ENCODE results near the gene IL4R.
"Not testable (repeated sequence)": the region's sequence is repeated elsewhere in the genome, so short reads cannot be mapped to it uniquely, and the experiment has no call there.

Gene IL4R

DNA sequence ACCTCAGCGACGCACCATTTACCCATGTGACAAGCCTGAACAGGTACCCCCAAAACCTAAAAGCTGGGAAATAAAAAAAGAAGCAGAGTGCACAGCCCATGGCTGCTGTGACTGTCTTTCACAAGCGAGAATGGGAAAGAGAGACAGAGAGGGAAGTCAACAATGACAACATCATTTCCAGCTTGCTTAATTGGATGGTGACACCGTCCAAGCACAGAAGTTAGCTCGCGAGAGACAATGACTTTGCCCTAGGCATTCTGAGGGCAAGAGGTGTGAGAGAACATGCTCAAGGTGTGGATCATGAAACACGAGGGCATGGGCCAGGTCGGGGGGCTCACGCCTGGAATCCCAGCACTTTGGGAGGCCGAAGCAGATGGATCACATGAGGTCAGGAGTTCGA lies 25.9 kb upstream of the IL4R start:
- no peak for DNase-seq (ENCODE audit: insufficient read length, low spot score)
- no peak for FAIRE-seq

DNA sequence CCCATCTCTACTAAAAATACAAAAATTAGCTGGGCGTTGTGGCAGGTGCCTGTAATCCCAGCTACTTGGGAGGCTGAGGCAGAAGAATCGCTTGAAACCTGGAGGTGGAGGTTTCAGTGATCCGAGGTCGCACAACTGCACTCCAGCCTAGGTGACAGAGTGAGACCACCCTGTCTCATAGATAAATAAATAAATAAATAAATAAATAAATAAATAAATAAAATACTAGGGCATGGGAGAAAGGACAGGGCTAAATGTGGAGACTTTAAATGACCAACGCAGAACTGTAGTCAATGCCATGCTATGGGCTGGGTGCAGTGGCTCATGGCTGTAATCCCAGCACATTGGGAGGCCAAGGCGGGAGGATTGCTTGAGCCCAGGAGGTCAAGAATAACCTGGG lies 25.5 kb upstream of the IL4R start:
- DNase-seq (ENCODE audit: insufficient read length, low spot score); FAIRE-seq: not testable (repeated sequence)

DNA sequence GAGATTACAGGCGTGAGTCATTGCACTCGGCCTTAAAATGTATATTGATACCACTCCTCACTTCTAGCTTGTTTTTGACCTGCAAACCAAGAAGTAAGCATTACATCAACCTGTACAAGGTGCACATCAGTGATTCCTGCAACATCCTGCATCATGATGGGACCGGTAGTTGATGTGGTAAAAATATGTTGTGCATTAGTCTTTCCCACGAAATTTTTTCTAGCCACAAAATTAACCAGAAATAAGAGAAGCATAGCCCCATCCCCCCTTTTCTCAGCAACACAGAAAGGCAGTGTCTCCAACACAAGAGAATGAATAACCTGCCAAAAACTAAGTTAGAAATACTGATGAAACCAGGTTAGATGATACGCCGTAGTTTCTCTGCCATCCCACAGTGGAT lies 24.1 kb upstream of the IL4R start:
- FAIRE-seq (no peak), DNase-seq (ENCODE audit: insufficient read length, low spot score) (no peak)

DNA sequence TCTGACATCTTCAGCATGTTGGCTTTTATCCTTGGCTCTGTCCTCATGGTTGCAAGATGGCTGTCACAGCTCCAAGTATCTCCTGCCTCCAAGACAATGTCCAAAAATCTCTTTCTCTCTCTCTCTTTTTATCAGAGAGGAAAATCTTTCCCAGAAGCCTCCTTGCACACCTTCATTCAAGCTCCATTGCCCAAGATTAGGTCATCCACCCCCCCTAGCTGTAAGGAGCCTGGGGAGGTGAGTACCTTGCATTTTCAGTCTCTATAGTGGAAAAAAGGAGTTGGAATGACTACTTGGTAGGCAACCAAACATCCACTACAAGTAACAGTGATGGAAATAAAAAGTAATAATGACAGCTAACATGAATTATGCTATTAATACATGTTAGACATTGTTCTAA lies 23.2 kb upstream of the IL4R start:
- DNase-seq (ENCODE audit: insufficient read length, low spot score) = no peak
- FAIRE-seq = no peak

DNA sequence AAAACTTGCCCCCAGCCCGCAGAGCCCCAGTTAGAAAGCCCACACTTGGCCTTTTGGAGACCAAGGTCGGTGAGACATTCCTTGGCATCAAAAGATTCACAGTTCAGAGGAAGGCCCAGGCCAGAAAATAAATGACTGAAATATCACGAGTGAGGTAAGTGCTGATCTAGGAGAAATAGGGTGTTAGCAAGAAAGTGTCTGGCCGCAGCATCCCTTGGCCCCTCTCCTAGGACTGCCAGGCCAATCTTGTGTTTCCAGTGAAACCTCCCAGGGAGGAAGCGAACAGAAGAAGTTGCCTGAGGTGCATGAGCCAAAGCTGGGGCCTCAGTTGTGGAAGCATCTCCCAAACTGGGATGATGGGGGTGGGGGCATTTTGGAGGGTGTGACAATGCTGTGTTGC lies 22.7 kb upstream of the IL4R start:
- DNase-seq (ENCODE audit: insufficient read length, low spot score) (no peak), FAIRE-seq (no peak)

DNA sequence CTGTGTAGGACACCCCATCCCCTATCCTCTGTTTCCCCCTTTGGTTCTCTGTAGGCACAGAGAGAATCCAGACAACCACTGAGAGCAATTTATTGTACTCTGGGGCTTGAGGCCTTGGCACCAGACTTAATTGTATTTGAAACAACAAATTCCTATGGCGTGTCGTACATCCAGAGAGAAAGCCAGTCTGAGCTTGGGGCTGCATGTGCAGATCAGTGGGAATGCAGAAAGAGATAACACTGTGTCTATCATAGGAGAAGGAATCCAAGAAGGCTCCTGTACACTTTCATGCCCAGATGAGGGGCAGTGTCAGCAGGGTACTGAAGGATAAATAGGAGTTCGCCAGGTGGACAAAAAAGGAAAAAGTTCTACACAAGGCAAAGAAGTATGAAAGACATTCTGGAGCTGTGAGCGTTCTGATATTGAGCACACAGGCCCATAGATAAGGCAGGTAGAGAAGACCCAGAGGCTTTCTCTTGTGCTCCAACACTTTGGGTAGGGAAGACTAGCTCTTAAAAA lies 22.0 kb upstream of the IL4R start:
- FAIRE-seq (no peak), DNase-seq (ENCODE audit: insufficient read length, low spot score) (no peak)

DNA sequence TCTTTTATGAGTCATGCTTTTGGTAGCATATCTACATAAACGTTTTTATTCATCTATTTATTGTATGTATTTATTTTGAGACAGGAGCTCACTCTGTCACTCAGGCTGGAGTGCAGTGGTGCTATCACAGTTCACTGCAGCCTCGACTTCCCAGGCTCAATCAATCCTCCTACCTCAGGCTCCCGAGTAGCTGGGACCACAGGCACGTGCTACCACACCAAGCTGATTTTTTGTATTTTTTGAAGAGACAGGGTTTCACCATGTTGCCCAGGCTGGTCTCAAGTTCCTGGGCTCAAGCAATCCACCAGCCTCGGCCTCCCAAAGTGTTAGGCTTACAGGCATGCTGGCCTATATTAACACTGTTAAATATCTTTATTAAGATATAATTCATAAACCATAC lies 20.4 kb upstream of the IL4R start:
- FAIRE-seq (no peak), DNase-seq (ENCODE audit: insufficient read length, low spot score) (no peak)

DNA sequence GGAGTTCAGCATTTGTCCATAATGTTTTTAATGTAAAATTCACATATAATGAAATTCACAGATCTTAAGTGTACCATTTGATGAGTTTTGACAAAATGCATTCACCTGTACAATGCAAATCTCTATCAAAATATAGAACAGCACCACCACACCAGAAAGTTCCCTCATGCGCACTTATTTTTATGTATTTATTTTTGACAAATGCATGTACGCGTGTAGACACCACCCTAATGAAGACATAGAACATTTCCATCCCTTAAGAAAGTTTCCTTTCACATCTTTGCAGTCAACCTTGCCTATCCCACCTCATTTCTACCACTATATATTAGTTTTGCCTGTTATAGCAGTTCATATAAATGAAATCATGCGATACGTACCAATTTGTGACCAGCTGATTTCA lies 15.6 kb upstream of the IL4R start:
- FAIRE-seq (no peak), DNase-seq (ENCODE audit: insufficient read length, low spot score) (no peak)

DNA sequence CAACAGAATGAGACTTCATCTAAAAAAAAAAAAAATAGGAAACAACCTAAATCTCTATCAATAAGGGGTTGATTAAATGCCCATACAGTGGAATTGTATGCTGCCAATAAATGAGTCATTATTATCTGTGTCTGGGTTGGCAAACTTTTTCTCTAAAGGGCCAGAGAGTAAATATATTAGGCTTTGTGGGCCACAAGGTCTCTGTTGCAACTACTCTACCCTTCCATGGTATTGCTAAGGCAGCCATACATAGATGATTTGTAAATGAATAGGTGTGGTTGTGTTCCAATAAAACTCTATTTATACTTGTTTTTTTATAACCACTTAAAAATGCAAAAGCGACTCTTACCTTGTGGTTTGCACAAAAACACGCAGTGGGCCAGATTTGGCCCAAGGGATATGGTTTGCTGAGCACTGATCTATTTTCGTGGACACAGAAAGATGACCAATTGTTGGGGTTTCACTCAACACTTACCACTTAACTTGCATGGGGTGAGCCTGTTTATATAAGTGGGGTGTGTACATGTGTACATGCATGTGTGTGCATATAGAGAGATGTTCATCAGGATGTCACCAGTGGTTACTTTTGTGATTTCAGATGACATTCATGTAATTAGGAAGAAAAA lies 12.4 kb upstream of the IL4R start:
- FAIRE-seq (peak; percentile 68), DNase-seq (ENCODE audit: insufficient read length, low spot score) (no peak)

DNA sequence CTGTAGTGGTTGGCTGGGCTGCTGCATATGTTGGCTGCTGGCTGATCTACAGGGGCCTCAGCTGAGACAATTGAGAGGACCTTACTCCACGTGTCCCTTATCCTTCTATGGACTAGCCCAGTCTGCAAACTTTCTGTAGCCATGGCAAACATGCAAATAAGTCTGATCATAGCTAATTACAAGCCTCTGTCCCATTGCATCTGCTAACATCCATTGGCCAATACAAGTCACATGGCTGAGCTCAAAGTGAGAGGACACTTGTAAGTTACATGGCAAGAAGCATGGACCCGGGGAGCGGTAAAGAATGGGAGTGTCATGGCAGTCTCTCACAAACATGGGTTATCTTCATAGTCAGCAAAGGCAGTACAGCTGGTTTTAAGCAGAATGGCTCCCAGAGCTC lies 11.6 kb upstream of the IL4R start:
- FAIRE-seq (no peak), DNase-seq (ENCODE audit: insufficient read length, low spot score) (no peak)

DNA sequence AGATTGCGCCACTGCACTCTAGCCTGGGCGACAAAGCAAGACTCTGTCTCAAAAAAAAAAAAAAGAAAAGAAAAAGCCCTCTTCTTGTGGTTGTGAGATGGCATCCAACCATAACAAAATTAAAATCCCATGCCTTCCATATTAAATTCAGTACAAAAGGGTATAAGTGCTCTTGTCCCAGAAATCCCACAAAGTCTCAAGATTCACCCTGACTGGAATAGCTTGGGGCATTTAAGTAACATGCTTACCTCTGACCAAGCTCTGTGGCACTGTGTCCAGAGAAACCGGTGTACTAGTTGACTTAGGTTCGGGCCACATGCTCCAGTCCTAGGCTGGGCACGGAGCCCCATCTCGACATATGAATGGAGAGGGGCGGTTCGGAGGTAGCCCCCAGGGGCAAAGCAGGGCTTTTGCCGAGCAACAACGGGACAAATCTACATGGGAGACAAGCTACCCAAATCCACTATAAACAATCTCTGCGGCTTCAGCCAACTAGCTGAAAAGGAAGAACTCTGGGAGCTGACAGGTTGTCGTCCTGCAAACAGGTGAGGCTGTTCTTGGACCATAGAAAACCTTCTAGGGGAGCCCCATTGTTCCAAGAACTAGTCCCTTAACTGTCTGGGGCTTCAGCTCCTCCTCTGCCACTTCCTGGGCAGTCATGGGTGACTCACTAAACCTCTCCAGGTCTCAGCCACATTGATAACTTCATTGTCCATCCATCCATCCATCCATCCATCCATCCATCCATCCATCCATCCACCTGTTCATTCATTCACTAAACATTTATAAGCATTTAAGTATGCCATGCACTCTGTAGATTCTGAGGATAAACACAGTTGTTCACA lies 10.3 kb upstream of the IL4R start:
- no peak for DNase-seq (ENCODE audit: insufficient read length, low spot score)
- no peak for FAIRE-seq

DNA sequence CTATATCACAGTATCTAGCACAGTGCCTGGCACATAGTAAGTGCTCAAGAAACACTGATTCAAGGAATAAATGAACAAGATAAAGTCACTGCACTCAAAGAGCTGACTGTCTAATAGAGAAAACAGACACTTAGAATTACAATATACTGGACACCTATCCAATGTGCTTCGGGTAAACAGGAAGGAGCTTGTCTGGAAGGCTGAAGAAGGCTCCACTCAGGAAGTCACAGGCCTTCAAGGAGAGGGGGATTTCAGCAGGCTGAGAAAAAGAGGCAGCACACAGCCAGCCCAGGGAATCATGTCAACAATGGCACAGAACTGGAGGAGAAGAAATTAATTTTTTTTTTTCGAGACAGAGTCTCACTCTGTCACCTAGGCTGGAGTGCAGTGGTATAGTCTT lies 9.7 kb upstream of the IL4R start:
- DNase-seq (ENCODE audit: insufficient read length, low spot score) (no peak), FAIRE-seq (no peak)

DNA sequence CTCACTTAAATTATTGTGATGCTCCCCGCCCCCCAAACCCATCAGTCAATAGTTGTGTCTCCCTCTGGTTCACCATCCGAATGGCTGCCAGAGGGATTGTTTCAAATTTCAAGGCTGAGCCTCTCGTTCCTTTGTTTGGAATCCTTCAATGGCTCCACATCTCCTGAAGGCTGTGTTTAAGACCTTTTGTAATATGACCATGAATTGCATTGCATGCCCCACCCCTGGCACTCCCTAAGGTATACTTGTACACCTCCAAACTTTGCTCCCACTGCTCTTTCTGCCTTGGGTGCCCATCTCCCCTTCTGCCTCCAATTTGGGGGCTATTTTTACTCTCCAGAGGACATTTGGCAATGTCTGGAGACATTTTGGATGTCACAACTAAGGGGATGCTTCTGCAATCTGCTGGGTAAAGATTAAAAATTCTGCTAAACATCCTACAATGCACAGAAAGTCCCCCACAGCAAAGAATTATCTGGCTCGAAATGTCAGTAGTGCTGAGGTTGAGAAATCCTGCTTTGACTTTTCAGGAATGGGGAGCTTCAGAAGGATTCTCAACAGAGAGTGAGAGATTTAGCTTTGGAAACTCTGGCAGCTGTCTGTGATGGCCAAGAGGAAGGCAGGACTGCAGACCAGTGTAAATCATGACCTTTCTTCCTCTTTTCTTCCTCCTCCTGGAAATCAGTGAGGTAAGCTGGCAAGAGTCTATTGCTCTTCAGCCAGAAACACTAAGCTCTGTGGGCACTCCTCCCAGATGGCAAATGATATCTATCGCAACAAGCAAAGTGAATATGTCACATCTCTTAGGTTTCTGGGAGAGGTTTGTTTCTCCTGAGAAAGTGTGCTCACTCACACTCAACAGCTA lies 8.7 kb upstream of the IL4R start:
- FAIRE-seq = no peak
- DNase-seq (ENCODE audit: insufficient read length, low spot score) = no peak

DNA sequence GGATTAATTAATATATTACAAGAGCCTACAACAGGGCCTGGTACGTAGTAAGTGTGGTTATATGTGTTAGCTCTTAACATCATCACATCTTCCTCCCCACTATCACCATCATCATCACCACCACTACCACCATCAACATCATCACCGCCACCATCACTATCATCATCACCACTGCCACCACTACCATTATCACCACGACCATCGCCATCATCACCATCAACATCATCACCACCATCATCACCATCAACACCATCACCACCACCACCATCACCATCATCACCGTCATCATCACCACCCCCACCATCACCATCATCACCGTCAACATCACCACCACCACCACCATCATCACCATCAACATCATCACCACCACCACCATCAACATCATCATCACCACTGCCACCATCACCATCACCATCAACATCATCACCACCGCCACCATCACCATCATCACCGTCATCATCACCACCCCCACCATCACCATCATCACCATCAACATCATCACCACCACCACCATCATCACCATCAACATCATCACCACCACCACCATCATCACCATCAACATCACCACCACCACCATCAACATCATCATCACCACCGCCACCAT lies 7.8 kb upstream of the IL4R start:
- no peak for FAIRE-seq

DNA sequence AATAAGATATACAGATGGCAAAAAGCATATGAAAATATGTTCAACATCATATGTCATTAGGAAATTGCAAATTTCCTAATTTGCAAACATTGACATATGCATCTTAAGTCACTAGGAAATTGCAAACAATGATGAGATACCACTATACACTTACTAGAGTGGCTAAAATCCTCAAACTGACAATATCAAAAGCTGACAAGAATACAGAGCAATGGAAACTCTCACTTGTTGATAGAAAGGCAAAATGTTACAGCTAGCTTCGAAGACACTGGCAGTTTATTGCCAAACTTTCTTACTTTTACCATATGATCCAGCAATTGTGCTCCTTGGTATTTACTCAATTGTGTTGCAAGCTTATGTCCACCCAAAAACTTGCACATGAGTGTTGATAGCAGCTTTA lies 5.0 kb upstream of the IL4R start:
- DNase-seq (ENCODE audit: insufficient read length, low spot score) = no peak

More for the DNA sequence above, 7.8 kb upstream of the IL4R start:
- no peak for DNase-seq (ENCODE audit: insufficient read length, low spot score)

DNA sequence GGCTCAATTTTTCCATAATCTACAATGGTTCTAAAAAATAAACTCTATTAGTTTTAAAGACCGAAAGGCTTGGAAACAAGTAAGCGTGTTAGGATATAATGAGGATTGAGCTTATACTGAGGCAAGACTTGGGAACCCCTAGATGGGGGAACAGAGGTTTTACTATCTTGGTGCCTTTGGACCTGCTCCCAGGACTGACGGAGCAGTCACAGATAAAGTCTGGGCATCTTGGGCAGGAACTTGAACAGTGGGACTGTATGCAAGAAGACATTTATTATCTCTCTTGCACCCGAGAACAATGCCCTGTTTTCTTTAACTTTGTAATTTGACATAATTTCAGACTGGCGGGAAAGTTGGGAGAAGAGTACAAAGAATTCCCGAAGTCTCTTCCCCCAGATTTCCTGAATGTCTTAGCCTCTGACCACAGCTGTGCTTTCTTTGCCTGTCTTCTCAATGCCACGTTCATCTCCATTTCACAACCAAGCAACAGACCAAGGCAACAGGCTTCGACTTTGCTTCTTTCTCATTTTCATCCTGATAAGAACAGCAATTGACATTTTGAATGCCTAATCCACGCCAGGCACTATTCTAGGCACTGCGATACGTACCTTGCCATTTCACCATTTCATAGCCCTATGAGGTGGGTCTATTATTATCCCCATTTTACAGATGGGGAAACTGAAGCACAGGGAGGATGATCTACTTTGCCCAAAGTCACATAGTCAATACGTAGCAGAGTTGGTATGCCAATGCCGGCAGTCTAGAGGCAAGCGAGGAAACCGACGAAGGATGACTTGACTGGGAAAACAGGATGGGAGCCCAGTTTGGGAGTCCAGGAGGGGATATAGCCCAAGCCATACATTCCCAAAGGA lies 3.0 kb upstream of the IL4R start:
- no peak for DNase-seq (ENCODE audit: insufficient read length, low spot score)
- FAIRE-seq = no peak

More for the DNA sequence above, 5.0 kb upstream of the IL4R start:
- no peak for FAIRE-seq

DNA sequence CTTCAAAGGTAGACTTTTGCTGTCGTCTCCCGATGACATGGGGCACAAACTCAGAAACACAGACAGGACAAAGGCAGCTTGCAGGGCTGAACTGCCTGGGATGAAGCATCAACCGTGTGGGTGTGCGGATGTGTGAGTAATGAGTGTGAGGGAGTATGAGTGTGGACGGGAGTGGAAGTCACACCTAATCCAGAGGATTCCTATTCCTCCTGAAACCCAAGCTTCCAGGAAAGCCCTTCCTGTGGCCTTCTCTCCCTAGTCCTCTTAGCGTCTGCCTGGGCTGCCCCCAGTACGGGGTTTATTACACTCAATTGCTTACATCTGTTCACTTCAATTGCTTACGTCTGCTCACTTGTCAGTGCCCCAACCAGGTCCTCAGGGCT lies 2.3 kb upstream of the IL4R start:
- FAIRE-seq (no peak), DNase-seq (ENCODE audit: insufficient read length, low spot score) (no peak)

DNA sequence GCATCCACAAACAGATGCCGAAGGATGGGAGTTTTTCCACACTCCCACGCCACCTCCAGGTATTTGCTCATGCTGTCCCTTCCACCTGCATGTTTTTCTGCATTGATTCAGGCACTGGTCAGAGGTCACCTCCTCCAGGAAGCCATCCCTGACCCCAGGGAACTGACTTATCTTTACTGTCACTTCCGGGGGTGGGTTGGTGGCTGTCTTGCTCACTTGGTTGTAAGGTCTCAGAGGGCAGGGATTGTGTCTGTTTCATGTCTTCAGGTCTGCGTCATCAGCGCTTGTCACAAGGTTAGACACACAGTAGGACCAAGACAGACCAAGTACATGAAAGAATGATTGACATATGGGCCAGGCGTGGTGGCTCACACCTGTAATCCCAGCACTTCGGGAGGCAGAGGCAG lies 1.9 kb upstream of the IL4R start:
- FAIRE-seq (no peak), DNase-seq (ENCODE audit: insufficient read length, low spot score) (no peak)

DNA sequence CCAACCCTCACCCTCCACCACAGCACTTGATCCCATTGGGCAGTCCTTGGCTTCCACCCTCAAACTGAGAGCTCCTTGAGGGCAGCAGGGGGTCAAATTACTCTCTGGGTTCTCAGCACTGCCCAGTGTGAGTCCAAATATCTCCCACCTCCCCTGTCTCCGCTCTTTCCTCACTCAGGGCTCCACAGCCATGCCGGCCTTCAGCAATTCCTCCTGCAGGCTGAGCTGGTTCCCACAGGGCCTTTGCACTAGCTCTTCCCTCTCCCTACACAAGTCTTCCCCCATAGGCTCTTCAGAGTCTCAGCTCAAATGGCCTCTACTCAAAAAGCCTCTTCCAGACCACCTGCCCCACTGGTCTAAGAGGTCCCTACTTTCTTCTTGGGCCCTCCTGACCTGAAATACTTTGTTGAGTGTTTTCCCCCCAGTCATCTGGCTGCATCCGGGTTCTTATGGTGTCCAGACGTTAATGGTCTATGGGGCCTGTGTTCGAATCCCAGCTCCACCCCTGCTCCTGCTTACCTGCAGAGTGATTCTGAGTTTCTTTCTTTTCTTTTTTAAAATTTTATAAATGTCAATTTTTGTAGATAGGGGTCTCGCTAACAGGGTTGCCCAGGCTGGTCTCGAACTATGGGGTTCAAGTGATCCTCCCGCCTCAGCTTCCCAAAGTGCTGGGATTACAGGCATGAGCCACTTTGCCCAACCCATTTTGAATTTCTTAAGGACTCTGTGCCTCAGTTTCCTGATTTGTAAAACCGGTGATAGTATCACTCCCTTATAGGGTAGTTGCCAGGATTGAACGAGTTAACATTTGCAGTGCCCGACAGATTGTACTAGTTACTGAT lies 973 bp upstream of the IL4R start:
- FAIRE-seq = no peak
- no peak for DNase-seq (ENCODE audit: insufficient read length, low spot score)
